Measurements from ENCODE around the gene GNAI3. TPM values are rescaled to one million over a fixed set of nuclear protein-coding genes. Genes with fewer than 3 reads are reported as not detected.

Gene GNAI3
- total RNA-seq, 2 experiments from 2014 or later = 3.8 to 6.1 TPM

- no peak for DNase-seq (ENCODE audit: low spot score)
- POLR2A ChIA-PET = no interaction called here
- Histone ChIP-seq H3K79me2 (ENCODE audit: insufficient read depth, low read depth, low read length) (no peaks in the 10 kb centered on the region), H3K4me1 (ENCODE audit: insufficient read depth, low read length, poor library complexity, severe bottlenecking) (no peaks in the 10 kb centered on the region), H4K20me1 (ENCODE audit: insufficient read depth, low read length) (no peaks in the 10 kb centered on the region), H2AFZ (ENCODE audit: low read length) (no peak overlapping the region), H3K9me3 (ENCODE audit: low read length) (no peaks in the 10 kb centered on the region), H3K4me2 (ENCODE audit: low read length) (no peak overlapping the region), H3K9me2 (ENCODE audit: insufficient read depth, low read length) (no peaks in the 10 kb centered on the region), H3K27ac (ENCODE audit: low read depth, low read length, poor library complexity, severe bottlenecking) (no peak overlapping the region), H3K4me3 (ENCODE audit: low read depth, low read length, poor library complexity, severe bottlenecking) (no peak overlapping the region), H3K36me3 (ENCODE audit: insufficient read depth, low read length) (no peaks in the 10 kb centered on the region)
- intact Hi-C loops (cut with micrococcal nuclease; ENCODE audit: unreplicated experiment) = no loop called here
- CTCF ChIA-PET (ENCODE audit: unreplicated experiment) = no interaction called here
- TF ChIP-seq CTCF (conservative IDR thresholded peaks at IDR 0.05; ENCODE audit: low read length) (no peak), EZH2phosphoT487 (IDR thresholded peaks at IDR 0.05; ENCODE audit: borderline replicate concordance, low read depth, low read length) (no peak)
- BruUV-seq (replicated peaks) = no TSS peak
These were observed 27.1 kb upstream of the GNAI3 start for GRCh38 chr1:109521002-109521951.

GRCh38 chr1:109522026-109522425, 26.4 kb upstream of the GNAI3 start:
- Histone ChIP-seq H3K79me2 (ENCODE audit: insufficient read depth, low read depth, low read length) (no peaks in the 10 kb centered on the region), H3K9me3 (ENCODE audit: low read length) (no peaks in the 10 kb centered on the region), H3K9me2 (ENCODE audit: insufficient read depth, low read length) (no peaks in the 10 kb centered on the region), H2AFZ (ENCODE audit: low read length) (no peak overlapping the region), H4K20me1 (ENCODE audit: insufficient read depth, low read length) (no peaks in the 10 kb centered on the region), H3K4me1 (ENCODE audit: insufficient read depth, low read length, poor library complexity, severe bottlenecking) (no peaks in the 10 kb centered on the region), H3K4me2 (ENCODE audit: low read length) (no peak overlapping the region), H3K27ac (ENCODE audit: low read depth, low read length, poor library complexity, severe bottlenecking) (no peak overlapping the region), H3K4me3 (ENCODE audit: low read depth, low read length, poor library complexity, severe bottlenecking) (no peak overlapping the region), H3K36me3 (ENCODE audit: insufficient read depth, low read length) (no peaks in the 10 kb centered on the region)
- no TSS peak for BruUV-seq (replicated peaks)
- intact Hi-C loops (cut with micrococcal nuclease; ENCODE audit: unreplicated experiment) = no loop called here
- ChIA-PET POLR2A (no interaction called here), CTCF (ENCODE audit: unreplicated experiment) (no interaction called here)
- DNase-seq (ENCODE audit: low spot score) = no peak
- TF ChIP-seq CTCF (conservative IDR thresholded peaks at IDR 0.05; ENCODE audit: low read length) (no peak), EZH2phosphoT487 (IDR thresholded peaks at IDR 0.05; ENCODE audit: borderline replicate concordance, low read depth, low read length) (no peak)

GRCh38 chr1:109523706-109524105, 24.7 kb upstream of the GNAI3 start:
- Histone ChIP-seq H3K36me3 (ENCODE audit: insufficient read depth, low read length) (no peaks in the 10 kb centered on the region), H2AFZ (ENCODE audit: low read length) (no peak overlapping the region), H3K9me2 (ENCODE audit: insufficient read depth, low read length) (no peaks in the 10 kb centered on the region), H3K4me3 (ENCODE audit: low read depth, low read length, poor library complexity, severe bottlenecking) (no peak overlapping the region), H4K20me1 (ENCODE audit: insufficient read depth, low read length) (no peaks in the 10 kb centered on the region), H3K9me3 (ENCODE audit: low read length) (no peaks in the 10 kb centered on the region), H3K27ac (ENCODE audit: low read depth, low read length, poor library complexity, severe bottlenecking) (no peak overlapping the region), H3K4me1 (ENCODE audit: insufficient read depth, low read length, poor library complexity, severe bottlenecking) (no peaks in the 10 kb centered on the region), H3K4me2 (ENCODE audit: low read length) (no peak overlapping the region), H3K79me2 (ENCODE audit: insufficient read depth, low read depth, low read length) (no peaks in the 10 kb centered on the region)
- ChIA-PET CTCF (ENCODE audit: unreplicated experiment) (no interaction called here), POLR2A (interaction anchor here (1.2 kb wide), 1 partner anchor 8 kb away, joined by 4 read pairs; no protein-coding TSS in a partner anchor)
- BruUV-seq (replicated peaks) = no TSS peak
- intact Hi-C loops (cut with micrococcal nuclease; ENCODE audit: unreplicated experiment) = no loop called here
- no peak for TF ChIP-seq EZH2phosphoT487 (IDR thresholded peaks at IDR 0.05; ENCODE audit: borderline replicate concordance, low read depth, low read length)
- DNase-seq (ENCODE audit: low spot score) = no peak

All from OCI-LY7 (cell line).